Sigmoid colon (tissue), 7 donors: ENCODE measurements around the gene OPCML. TPM values are rescaled to one million over a fixed set of nuclear protein-coding genes. Genes with fewer than 3 reads are reported as not detected.

Source experiments
- DNase-seq: peaks from one replicate; pipeline ENCODE4 v3.0.0-alpha.2; 2019
- H3K27ac ChIP-seq, 4 donors: fragments of 200-600 bp; sonication (generic); one replicate each; pipeline ENCODE4 v1.5.1; 2016 to 2019; ENCODE audit warnings: mild to moderate bottlenecking in 1 of 4
- H3K27me3 ChIP-seq, 3 donors: fragments of 200-600 bp; sonication (generic); one replicate each; pipeline ENCODE4 v1.5.1; 2019; ENCODE audit warnings: mild to moderate bottlenecking in 1 of 3
- H3K36me3 ChIP-seq, 4 donors: fragments of 200-600 bp; sonication (generic); one replicate each; pipeline ENCODE4 v1.5.1; 2016 to 2019
- H3K4me1 ChIP-seq, 4 donors: fragments of 200-600 bp; sonication (generic); one replicate each; pipeline ENCODE4 v1.5.1; 2017 to 2019
- H3K4me3 ChIP-seq, 4 donors: fragments of 200-600 bp; sonication (generic); one replicate each; pipeline ENCODE4 v1.5.1; 2017 to 2019; ENCODE audit warnings: mild to moderate bottlenecking in 2 of 4, moderate library complexity in 1 of 4
- H3K9me3 ChIP-seq, 4 donors: fragments of 200-600 bp in 3 of 4; sonication (generic) in 3 of 4; one replicate each; pipeline versions ENCODE4 v1.5.1 to v1.6.1; 2013 to 2019
- EP300 ChIP-seq, 4 donors: sonication (generic); formaldehyde crosslinking; IDR thresholded peaks; one replicate each; pipeline ENCODE4 v1.6.1; 2017; ENCODE audit warnings: antibody characterized with exemption in 4 of 4
- POLR2A ChIP-seq, 2 donors: fragments of 450-650 bp; IDR thresholded peaks; one replicate each; pipeline ENCODE4 v1.6.1; 2016; ENCODE audit warnings: antibody characterized with exemption in 2 of 2, mild to moderate bottlenecking in 2 of 2, moderate library complexity in 2 of 2
- POLR2AphosphoS5 ChIP-seq, 4 donors: sonication (generic); formaldehyde crosslinking; IDR thresholded peaks; one replicate each; pipeline ENCODE4 v1.6.1; 2017; ENCODE audit warnings: antibody characterized with exemption in 4 of 4
- WGBS, 2 donors: extraction: QIAGEN DNeasy Blood & Tissue Kit; methylation state at CpG; one replicate each; pipeline ENCODE4 v1.1.7; 2013; 5-methylcytosine and 5-hydroxymethylcytosine counted together
- intact Hi-C: fragments of 100-400 bp; cut with DNase I; formaldehyde crosslinking; loops from one replicate; pipeline ENCODE4 v1.15.1; 2023
- polyA plus RNA-seq, 3 donors: library from polyadenylated mRNA; stranded (reverse); fragments of 200-250 nt; gene quantifications; one replicate each; pipeline ENCODE4 v1.2.3, GENCODE V29; 2013
- total RNA-seq, 4 donors: library from RNA; depleted of rRNA; stranded (reverse); fragments of >200 nt; gene quantifications; one replicate each; pipeline ENCODE4 v1.1.0, GENCODE V29; 2016
- TF ChIP-seq, protein P1 (sequence below), 4 experiments: fragments of 450-650 bp in 3 of 4; fragments of 200-600 bp in 1 of 4; IDR thresholded peaks; one replicate each; pipeline ENCODE4 v1.5.1; 2016 to 2019; ENCODE audit warnings: antibody characterized with exemption in 4 of 4, mild to moderate bottlenecking in 3 of 4, moderate library complexity in 2 of 4
- donor health status: healthy with polysubstance abuse.
- donor health status: Bipolar disorder and iron deficiency.
- donor health status: healthy.

OPCML gene
- total and polyA plus RNA-seq, 7 donors: under 0.01 to 0.14 (median 0.03) TPM; not detected in 4

DNA sequence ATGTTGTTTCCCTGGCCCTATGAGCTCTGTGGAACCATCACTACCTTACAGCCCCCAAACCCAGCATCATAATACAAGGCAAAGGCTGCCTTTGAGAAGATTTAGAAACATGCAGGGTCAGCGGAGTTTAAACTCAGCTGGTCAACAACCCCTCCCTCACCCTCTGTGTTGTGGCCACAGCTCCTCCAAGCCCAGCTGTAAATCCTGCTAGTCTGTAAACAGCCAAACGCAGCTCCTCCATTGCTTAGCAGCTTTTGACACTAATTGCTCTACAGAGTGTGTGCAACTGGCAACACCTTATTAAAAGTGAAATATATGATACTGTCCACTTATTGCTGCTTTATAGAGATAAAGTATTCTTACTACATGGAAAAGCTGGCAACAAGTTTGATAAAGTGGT lies 29.1 kb downstream of the OPCML start:
- Histone ChIP-seq H3K27ac (no peak overlapping the region), H3K9me3 (no peaks in the 10 kb centered on the region), H3K4me3 (no peak overlapping the region), H3K4me1 (no peaks in the 10 kb centered on the region), H3K36me3 (no peaks in the 10 kb centered on the region), H3K27me3 (peaks cover 0 to 17% (median 0%) of the 10 kb centered on the region in 3 donors)
- TF ChIP-seq EP300 (IDR thresholded peaks at IDR 0.05) (no peak), POLR2A (IDR thresholded peaks at IDR 0.05) (no peak), POLR2AphosphoS5 (IDR thresholded peaks at IDR 0.05) (no peak)
- TF ChIP-seq, protein P1, sequence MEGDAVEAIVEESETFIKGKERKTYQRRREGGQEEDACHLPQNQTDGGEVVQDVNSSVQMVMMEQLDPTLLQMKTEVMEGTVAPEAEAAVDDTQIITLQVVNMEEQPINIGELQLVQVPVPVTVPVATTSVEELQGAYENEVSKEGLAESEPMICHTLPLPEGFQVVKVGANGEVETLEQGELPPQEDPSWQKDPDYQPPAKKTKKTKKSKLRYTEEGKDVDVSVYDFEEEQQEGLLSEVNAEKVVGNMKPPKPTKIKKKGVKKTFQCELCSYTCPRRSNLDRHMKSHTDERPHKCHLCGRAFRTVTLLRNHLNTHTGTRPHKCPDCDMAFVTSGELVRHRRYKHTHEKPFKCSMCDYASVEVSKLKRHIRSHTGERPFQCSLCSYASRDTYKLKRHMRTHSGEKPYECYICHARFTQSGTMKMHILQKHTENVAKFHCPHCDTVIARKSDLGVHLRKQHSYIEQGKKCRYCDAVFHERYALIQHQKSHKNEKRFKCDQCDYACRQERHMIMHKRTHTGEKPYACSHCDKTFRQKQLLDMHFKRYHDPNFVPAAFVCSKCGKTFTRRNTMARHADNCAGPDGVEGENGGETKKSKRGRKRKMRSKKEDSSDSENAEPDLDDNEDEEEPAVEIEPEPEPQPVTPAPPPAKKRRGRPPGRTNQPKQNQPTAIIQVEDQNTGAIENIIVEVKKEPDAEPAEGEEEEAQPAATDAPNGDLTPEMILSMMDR (IDR thresholded peaks at IDR 0.05): no peak
- intact Hi-C loops: no loop called here
- DNase-seq: no peak
- WGBS, 2 donors: 16 to 48% methylated on average over 2 of the region's 2 CpGs

DNA sequence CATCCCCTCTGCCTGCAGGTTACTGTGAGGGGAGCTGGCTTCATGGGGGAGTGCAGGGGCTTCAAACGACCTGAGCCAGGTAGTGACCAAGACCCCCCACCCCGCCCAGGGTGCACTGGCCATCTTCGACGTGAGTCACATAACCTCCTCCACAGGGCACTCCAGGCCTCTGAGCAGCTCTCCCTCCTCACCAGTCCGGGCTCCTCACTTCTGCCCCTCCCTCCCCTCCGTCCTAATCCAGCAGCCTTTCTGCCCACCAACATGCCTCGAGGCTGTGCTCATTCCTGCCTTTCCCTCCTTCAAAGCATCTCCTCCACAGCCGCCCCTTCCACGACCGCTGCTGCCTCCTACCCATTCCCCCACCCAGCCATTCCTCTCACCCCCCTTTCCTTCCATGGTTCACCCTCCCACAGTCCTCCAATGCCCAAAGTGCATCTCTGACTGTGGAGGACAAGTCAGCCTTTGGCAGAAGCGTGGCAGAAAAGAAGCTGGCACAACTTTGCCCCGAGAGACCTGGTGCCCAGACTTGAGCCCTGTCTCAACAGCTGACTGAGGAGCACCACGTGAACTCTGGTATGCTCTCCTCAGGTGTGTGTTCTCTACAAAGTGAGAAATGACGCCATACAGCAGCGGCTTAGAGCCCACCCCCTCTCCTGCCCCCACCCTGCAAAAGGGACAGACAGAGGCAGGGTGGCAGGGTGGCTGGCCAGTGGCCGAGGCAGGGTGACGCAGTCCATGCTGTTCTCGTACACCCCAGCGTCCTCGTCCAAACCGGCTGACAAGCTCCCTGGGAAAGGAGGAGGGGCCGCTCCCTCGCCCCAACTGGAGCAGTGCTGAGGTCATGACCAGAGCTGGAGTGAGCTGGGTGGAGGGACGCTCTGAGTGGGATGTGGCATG lies 30.4 kb downstream of the OPCML start:
- no peaks in the 10 kb centered on the region for H3K4me1 ChIP-seq
- intact Hi-C loops: no loop called here
- H3K27me3 ChIP-seq: peaks cover 0 to 17% (median 0%) of the 10 kb centered on the region in 3 donors
- no peaks in the 10 kb centered on the region for H3K9me3 ChIP-seq
- no peak overlapping the region for H3K27ac ChIP-seq
- TF ChIP-seq, protein P1 (IDR thresholded peaks at IDR 0.05): no peak
- TF ChIP-seq EP300 (IDR thresholded peaks at IDR 0.05) (no peak), POLR2A (IDR thresholded peaks at IDR 0.05) (no peak), POLR2AphosphoS5 (IDR thresholded peaks at IDR 0.05) (no peak)
- DNase-seq: no peak
- H3K36me3 ChIP-seq: no peaks in the 10 kb centered on the region
- 38 to 55% methylated on average over 24 of the region's 24 CpGs for WGBS, 2 donors
- H3K4me3 ChIP-seq: no peak overlapping the region

- peaks cover 0 to 17% (median 0%) of the 10 kb centered on the region in 3 donors for H3K27me3 ChIP-seq
- TF ChIP-seq POLR2A (IDR thresholded peaks at IDR 0.05) (no peak), EP300 (IDR thresholded peaks at IDR 0.05) (no peak), POLR2AphosphoS5 (IDR thresholded peaks at IDR 0.05) (no peak)
- TF ChIP-seq, protein P1 (IDR thresholded peaks at IDR 0.05): no peak
- 63 to 79% methylated on average over 11 of the region's 11 CpGs for WGBS, 2 donors
Measured at GRCh38 chr11:133500936-133501335, 31.4 kb downstream of the OPCML start.

GRCh38 chr11:133500435-133500834 lies 31.9 kb downstream of the OPCML start:
- Histone ChIP-seq H3K4me3 (no peak overlapping the region), H3K36me3 (no peaks in the 10 kb centered on the region), H3K27ac (no peak overlapping the region), H3K27me3 (peaks cover 0 to 17% (median 0%) of the 10 kb centered on the region in 3 donors), H3K4me1 (no peaks in the 10 kb centered on the region), H3K9me3 (no peaks in the 10 kb centered on the region)
- WGBS, 2 donors: 70 to 72% methylated on average over 9 of the region's 9 CpGs
- TF ChIP-seq POLR2A (IDR thresholded peaks at IDR 0.05): no peak
- TF ChIP-seq, protein P1 (IDR thresholded peaks at IDR 0.05): no peak
- no peak for TF ChIP-seq POLR2AphosphoS5 (IDR thresholded peaks at IDR 0.05)
- TF ChIP-seq EP300 (IDR thresholded peaks at IDR 0.05): no peak
- intact Hi-C loops: no loop called here
- no peak for DNase-seq

More at GRCh38 chr11:133500936-133501335, 31.4 kb downstream of the OPCML start:
- intact Hi-C loops: no loop called here
- H3K9me3 ChIP-seq: no peaks in the 10 kb centered on the region
- no peak for DNase-seq
- H3K27ac ChIP-seq: no peak overlapping the region
- no peaks in the 10 kb centered on the region for H3K36me3 ChIP-seq
- no peak overlapping the region for H3K4me3 ChIP-seq
- H3K4me1 ChIP-seq: no peaks in the 10 kb centered on the region
